Measurements from ENCODE around the gene ISG20.
A peak's percentile ranks its signal among the peaks of the same experiment; 100 is the strongest.

Gene ISG20

DNA sequence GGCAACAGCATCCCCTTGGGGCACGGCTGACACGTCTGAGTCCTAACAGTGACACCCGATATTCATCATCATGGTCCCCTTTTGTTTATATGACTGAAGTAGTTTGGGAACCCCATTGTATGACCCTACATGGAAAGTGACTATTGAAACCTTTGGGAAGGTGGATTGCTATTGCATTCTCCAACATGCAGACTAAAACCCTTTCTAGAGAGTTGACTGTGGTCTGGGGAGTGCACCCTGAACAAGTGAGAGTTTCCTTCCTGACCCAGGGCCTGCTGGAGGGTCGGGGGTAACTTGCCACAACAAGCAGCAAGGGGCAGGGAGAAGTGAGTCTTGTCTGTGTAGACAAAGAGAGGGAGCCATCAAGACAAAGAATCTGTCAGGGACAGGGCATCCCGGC is 54.4 kb downstream of the ISG20 start:
- DNase-seq (ENCODE audit: low spot score), result no peak

DNA sequence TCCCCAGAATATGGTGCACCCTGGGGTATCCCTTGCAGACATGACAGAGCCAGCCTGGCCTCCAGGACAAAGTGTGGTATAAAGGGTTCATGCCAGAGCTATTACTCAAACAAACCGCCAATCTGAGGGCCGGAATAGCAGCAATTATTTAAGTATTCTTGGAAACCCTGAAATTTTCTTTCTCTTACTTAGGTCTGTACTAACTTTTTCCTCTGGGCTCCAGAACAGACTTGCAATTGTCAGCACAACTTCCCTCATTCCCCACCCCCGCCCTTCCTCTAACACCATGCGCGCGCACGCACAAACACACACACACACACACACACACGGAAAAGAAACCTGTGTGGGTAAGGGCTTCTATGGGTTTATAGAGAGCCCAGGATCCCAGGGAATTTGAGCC is 56.3 kb downstream of the ISG20 start:
- DNase-seq (ENCODE audit: low spot score), result no peak

DNA sequence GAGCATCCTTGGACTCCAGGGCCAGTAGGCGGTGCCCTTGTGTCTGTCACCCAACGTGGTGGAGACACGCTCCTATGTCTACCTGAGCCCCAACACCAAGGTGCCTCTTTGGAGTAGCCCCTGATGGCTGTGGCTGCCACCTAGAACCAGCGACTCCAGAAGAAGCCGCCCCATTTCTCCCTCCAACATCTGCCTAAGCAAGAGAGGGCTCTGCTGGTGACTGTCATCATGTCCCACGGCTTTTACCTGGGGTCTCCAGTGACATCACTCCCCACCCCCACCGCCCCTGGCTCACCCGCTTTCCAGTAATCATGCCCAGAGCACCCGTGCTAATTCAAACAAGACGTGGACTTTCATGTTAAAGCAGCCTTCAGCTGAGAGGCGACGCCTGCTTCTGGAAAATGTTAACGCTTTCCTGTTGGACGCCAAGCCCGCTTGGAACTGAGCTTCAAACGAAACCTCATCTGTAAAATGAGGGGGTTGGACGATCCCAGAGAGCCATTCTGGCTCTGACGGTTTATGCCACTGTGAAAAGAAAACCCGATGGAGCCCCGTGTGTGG is 57.0 kb downstream of the ISG20 start:
- DNase-seq (ENCODE audit: low spot score), result no peak

DNA sequence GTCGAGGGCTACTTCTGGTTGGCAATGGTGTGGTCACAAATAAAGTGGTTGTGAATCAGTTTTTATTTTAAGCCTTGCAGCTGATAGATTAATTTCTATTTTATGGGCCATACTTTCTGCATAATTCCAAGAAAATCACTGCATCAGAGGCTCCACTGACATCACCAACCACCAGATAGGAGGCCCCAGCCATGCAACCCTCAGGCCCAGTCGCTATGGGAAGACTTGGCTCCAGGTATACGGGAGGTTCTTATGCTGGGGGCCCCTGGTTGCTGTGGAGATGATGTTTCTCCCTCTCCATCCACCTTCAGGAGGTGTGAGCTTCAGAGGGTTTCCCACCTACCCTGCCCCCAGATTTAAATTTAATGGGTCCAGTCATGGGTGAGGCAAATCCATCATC is 57.4 kb downstream of the ISG20 start:
- no peak for DNase-seq (ENCODE audit: low spot score)

DNA sequence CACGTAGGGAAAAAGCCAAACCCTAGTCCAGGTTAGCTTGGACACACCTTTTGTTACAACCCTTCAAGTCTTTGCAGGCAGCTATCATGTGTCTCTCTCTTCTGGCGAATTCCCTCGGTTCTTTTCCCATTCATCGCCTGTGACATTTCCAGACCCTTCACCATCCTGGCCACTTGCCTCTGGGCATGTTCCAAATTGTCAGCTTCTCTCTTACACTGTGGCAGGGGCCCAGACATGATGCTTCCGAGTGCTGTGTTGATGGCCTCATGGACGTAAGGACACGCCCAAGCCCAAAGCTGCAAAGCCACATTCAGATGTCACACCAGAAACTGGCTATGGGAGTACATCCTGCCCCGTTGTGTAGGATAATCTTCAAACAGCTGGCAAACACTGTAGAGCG is 58.5 kb downstream of the ISG20 start:
- no peak for DNase-seq (ENCODE audit: low spot score)

DNA sequence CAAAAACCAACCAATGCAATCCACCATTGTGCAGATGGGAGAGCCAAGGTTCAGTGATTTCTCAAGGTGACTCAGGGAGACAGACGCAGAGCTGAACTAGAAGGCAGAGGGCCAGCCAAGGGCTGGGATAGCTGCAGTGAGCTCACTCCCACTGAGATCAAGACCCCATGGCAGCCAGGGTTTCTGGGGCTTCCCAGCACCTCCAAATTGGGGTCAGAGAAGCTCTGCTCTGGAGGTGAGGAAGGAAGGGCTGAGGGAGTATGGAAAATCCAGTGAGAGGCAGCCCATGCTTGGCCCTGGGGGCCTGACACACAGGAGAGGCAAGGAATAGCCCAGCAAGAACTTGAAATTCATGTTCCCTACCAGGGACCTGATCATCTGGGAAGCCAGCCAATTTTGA is 61.0 kb downstream of the ISG20 start:
- no peak for DNase-seq (ENCODE audit: low spot score)

DNA sequence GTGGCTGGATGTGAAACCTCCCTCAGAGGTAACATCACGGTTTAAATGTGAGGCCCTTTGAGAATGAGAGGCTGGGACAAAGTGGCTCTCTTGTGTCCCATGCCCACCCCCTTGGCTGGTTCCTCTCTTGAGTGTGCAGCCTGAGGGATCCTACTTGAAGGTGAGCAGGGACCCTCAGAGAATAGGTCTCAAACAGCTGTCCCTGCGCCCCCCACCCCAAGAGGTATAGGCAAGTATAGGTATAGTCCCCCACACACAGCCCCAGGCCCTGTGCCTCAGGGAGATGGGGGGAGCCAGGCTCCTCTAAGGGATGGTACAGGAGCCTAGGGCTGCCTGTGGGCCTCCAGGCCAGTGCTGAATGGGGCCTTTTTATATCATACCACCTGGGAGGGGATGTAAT is 61.9 kb downstream of the ISG20 start:
- no peak for DNase-seq (ENCODE audit: low spot score)

DNA sequence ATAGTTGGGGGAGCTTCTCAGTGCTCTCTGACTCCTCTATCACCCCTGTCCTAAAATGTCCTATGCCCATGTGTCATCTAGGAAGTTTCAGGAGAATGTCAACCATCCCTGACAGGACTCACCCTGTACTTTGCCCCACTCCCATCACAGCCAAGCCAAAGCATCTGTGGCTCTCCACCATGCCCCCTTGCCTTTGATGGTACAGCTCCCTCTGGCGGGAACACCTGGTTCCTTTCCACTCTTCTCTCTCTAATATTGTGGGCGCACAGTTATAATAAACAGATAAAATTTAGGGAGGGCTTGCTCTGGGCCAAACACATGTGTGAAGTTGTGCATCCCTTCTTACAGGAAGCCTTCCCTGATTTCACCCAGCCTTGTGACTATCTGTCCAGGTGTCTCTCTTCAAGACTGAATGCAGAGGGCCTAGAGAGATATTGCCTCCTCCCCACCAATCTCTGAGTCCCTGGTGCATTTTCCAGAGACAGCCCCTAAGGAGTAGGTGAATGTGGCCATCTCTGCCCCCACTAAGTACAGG is 62.8 kb downstream of the ISG20 start:
- DNase-seq (ENCODE audit: low spot score), result no peak

DNA sequence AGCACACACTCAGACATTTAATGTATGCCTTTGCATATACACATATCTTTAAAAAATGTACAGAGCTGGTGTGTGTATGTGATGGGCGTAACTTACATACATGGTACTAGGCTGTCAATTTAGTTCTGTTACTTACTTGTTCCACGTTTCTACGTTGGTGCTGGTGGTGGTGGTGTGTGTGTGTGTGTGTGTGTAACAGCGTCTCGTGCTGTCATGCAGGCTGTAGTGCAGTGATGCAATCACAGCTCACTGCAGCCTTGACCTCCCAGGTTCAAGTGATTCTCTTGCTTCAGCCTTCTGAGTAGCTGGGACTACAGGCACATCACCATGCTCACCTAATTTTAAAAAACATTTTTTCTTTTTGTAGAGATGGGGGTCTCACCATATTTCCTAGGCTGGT is 64.2 kb downstream of the ISG20 start:
- no peak for DNase-seq (ENCODE audit: low spot score)

DNA sequence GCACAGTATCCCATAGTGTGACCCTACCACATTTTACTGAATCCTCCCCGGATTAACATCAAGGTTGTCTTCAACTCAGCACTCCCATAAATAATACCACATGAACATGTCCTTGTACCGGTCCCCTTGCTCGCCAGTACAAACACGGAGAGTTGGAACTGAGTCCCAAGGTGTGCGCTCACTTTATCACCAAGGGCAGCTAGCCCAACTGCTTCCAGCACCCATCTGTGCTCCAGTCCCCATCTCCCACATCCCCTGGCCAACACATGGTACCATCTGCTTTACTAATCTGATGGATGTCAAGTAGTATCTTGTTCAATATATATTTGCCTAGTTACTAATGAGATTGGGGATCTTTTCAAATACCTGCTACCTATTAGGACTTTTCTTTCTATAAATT is 64.7 kb downstream of the ISG20 start:
- DNase-seq (ENCODE audit: low spot score), result no peak

DNA sequence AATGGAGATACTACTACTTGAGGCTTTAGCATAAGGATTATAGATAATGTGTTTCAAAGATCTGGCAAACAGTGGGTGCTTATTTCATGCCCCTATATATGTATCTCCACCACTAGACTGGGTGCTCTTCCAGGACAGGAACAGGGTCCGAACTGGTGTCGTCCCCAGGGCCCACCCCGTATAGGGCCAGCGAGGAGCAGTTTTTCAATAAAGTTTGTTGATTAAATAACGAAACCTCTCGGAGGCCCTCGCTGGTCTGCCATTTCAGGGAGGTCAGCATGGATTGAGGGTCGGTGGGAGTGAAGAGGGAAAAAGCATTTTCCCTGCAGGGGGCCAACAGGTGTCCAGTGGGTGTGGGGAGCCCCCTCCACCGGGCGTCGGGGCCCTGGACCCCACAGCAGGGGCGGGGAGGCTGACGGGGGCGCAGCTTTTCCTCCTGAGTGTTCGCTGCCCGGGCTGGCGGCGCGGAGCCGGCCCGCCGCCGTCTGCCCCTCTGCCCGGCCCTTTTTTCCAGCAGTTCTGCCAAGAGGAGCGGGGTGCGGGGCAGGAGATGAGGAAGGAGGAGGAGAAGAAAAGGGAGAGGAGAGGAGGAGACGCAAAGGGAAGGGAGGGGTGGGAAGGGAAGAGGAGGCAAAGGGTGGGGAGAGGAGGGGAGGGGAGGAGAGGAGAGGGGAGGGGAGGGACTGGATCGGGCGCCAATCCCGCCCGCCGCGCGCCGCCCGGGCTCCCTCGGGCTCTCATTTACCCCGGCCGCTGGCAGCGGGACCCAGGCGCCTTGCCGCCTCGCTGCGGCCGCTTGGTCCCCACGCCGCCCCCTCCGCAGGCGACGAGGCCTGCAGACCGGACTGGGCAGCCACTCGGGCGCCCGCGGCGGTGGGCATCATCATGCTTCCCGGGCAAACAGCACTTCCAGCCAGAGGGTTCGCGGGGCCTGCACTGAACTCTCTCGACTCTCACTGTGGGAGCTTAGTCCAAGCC is 66.3 kb downstream of the ISG20 start:
- DNase-seq (ENCODE audit: low spot score), result peak; percentile 53

DNA sequence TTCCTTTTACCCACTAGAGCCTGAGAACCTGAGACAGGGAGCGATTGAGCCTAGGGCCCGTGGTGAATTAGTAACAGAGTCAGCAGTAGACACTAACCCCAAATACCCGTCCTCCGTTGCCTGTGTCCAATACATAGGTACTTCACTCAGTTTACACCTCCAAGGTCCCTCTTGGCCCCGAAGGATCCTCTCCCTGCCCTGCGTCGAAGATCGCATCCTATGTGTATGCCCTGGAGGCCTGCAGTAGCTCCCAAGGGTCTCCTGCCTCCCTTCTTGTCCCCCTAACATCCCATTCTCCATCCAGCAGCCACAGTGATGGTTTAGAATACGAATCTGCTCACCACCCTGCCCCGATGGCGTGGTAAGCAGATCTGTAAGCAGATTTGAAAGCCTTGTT is 67.0 kb downstream of the ISG20 start:
- no peak for DNase-seq (ENCODE audit: low spot score)

All from hepatic stellate cell (primary cell).